HepG2 (cell line): ENCODE data around the gene LIMK2. TPM values are rescaled to one million over a fixed set of nuclear protein-coding genes. Genes with fewer than 3 reads are reported as not detected.

Experiments
- AHR ChIP-seq: IDR thresholded peaks from 2 replicates; pipeline ENCODE4 v1.6.1; 2018; ENCODE audit warnings: missing genetic modification reagents, missing compliant biosample characterization
- ASH2L ChIP-seq: fragments of 300-600, 200-600 bp; sonication (generic); IDR thresholded peaks from 2 replicates; pipeline ENCODE4 v1.7.0; 2017; ENCODE audit warnings: low read depth, mild to moderate bottlenecking, moderate library complexity, mixed read lengths, low read length; ENCODE audit not compliant: insufficient read length
- EHMT2 ChIP-seq: fragments of 200-600 bp; sonication (generic); IDR thresholded peaks from 2 replicates; pipeline ENCODE4 v1.7.0; 2017; ENCODE audit warnings: antibody characterized with exemption, low read depth, low read length, borderline replicate concordance
- ETV6 ChIP-seq: sonication (generic); formaldehyde crosslinking; conservative IDR thresholded peaks from 2 replicates; pipeline ENCODE4 v1.4.0; 2020; ENCODE audit warnings: missing genetic modification reagents
- GZF1 ChIP-seq: sonication (generic); formaldehyde crosslinking; IDR thresholded peaks from 2 replicates; pipeline ENCODE4 v1.5.1; 2020; ENCODE audit warnings: mild to moderate bottlenecking, missing genetic modification reagents
- MZF1 ChIP-seq: sonication (generic); formaldehyde crosslinking; IDR thresholded peaks from 2 replicates; pipeline ENCODE4 v1.8.1; 2023; ENCODE audit warnings: mild to moderate bottlenecking, missing genetic modification reagents, borderline replicate concordance
- RAD51 ChIP-seq: fragments of 450-650 bp; IDR thresholded peaks from 2 replicates; pipeline ENCODE4 v1.6.1; 2016; ENCODE audit warnings: borderline replicate concordance
- RBM22 ChIP-seq: fragments of 200-400 bp; formaldehyde crosslinking; optimal IDR thresholded peaks from 2 replicates; pipeline ENCODE3; 2017; ENCODE audit warnings: mild to moderate bottlenecking, low read length, moderate library complexity
- REXO4 ChIP-seq: sonication (generic); formaldehyde crosslinking; IDR thresholded peaks from 2 replicates; pipeline ENCODE4 v1.8.0; 2022; ENCODE audit warnings: missing genetic modification reagents, mild to moderate bottlenecking, borderline replicate concordance
- TAF15 ChIP-seq: fragments of 200-400 bp; formaldehyde crosslinking; IDR thresholded peaks from one replicate; pipeline ENCODE4 v1.6.1; 2018; ENCODE audit warnings: mild to moderate bottlenecking, low read depth, low read length; ENCODE audit not compliant: poor library complexity, severe bottlenecking
- ZBTB3 ChIP-seq: sonication (generic); formaldehyde crosslinking; IDR thresholded peaks from 2 replicates; pipeline ENCODE4 v1.4.0; 2020; ENCODE audit warnings: low read depth, mild to moderate bottlenecking, moderate library complexity, missing genetic modification reagents, borderline replicate concordance
- ZNF816 ChIP-seq: sonication (generic); formaldehyde crosslinking; IDR thresholded peaks from 2 replicates; pipeline ENCODE4 v1.8.0; 2022; ENCODE audit warnings: missing genetic modification reagents, mild to moderate bottlenecking, borderline replicate concordance
- polyA plus RNA-seq, 8 experiments: library from polyadenylated mRNA; depleted of rRNA in 3 of 8; stranded (reverse) in 7 of 8; unstranded in 1 of 8; fragments of >200 nt; fragmentation: Illumina TruSeq in 4 of 8; extraction: Trizol in 4 of 8; gene quantifications; 2 replicates each; pipeline versions ENCODE4 v1.2.1 to v1.2.3, GENCODE V29; 2011 to 2016; ENCODE audit warnings: low read depth in 4 of 8, missing spikeins in 1 of 8, mixed read lengths in 1 of 8; ENCODE audit not compliant: insufficient read depth in 1 of 8
- total RNA-seq, 5 experiments: library from RNA; depleted of rRNA; stranded (reverse); fragments of >200 nt; fragmentation: Illumina TruSeq; extraction: Trizol; gene quantifications; 2 replicates each; pipeline ENCODE4 v1.2.3, GENCODE V29; 2016; ENCODE audit warnings: low read depth in 1 of 5
- TF ChIP-seq, protein P1 (sequence below): sonication (generic); formaldehyde crosslinking; IDR thresholded peaks from 2 replicates; pipeline ENCODE4 v1.5.0; 2020; ENCODE audit warnings: mild to moderate bottlenecking, low read depth, missing genetic modification reagents, borderline replicate concordance
- TF ChIP-seq, protein P2 (sequence below): sonication (generic); formaldehyde crosslinking; IDR thresholded peaks from 2 replicates; pipeline ENCODE4 v1.4.0; 2020; ENCODE audit warnings: missing genetic modification reagents, borderline replicate concordance
- TF ChIP-seq, protein P3 (sequence below): sonication (generic); formaldehyde crosslinking; IDR thresholded peaks from 2 replicates; pipeline ENCODE4 v1.4.0; 2020; ENCODE audit warnings: missing genetic modification reagents
- TF ChIP-seq, protein P4 (sequence below): sonication (generic); formaldehyde crosslinking; IDR thresholded peaks from 2 replicates; pipeline ENCODE4 v1.8.0; 2022; ENCODE audit warnings: missing genetic modification reagents, low read depth, mild to moderate bottlenecking, borderline replicate concordance
- TF ChIP-seq, protein P5 (sequence below): sonication (generic); formaldehyde crosslinking; IDR thresholded peaks from 2 replicates; pipeline ENCODE4 v1.4.0; 2020; ENCODE audit warnings: missing genetic modification reagents
- TF ChIP-seq, protein P6 (sequence below): sonication (generic); formaldehyde crosslinking; IDR thresholded peaks from 2 replicates; pipeline ENCODE4 v1.4.0; 2020; ENCODE audit warnings: missing genetic modification reagents, borderline replicate concordance

LIMK2 gene
- total and polyA plus RNA-seq, 2 of the 13 experiments (the other 11 are each of a cell fraction or from before 2014, with no cell fraction given) = 20.9 to 29.8 TPM

DNA sequence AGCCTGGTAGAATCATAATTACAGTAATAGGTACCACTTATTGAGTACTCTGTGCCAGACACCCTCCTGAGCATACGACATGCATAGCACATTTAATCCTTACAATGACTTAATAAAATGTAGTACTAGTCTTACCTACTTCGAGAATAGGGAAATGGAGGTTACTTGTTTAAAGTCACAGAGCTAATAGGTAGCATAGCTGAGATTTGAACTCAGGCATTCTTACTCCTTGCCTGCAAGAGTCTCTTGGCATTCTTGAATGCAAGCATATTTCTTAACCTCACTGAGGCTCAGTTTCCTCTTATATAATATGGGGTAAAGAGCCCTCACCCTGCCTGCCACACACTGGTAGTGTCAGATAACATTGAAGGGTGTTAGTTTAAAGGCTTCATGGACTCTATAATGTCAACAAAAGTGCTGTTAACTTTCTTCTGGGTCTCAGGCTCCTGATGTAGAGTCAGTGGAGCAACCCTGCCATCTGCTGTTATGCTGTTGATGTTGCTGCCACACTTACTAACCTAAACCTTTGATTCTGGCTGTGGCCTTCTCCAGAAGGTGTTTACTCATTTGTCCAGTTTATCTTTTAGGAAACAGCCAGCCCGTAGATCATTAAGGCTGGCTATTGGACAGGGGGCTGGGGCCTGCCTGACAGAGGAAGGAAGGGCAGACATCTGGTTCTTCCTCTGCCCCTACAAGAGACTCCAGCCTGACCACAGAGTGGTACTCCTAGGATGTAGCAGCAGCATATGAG lies 18.9 kb downstream of the LIMK2 start (continued):
- TF ChIP-seq, protein P1, sequence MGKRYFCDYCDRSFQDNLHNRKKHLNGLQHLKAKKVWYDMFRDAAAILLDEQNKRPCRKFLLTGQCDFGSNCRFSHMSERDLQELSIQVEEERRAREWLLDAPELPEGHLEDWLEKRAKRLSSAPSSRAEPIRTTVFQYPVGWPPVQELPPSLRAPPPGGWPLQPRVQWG (CRISPR knock-in tag) = no peak
- TF ChIP-seq ZBTB3 (no peak), EHMT2 (no peak), ASH2L (peak; percentile 38), RAD51 (no peak), ZNF816 (CRISPR knock-in tag) (no peak), REXO4 (CRISPR knock-in tag) (no peak), GZF1 (no peak), MZF1 (CRISPR knock-in tag) (no peak), RBM22 (peak; percentile 49), ETV6 (no peak), AHR (CRISPR knock-in tag) (no peak), TAF15 (no peak)
- TF ChIP-seq, protein P2, sequence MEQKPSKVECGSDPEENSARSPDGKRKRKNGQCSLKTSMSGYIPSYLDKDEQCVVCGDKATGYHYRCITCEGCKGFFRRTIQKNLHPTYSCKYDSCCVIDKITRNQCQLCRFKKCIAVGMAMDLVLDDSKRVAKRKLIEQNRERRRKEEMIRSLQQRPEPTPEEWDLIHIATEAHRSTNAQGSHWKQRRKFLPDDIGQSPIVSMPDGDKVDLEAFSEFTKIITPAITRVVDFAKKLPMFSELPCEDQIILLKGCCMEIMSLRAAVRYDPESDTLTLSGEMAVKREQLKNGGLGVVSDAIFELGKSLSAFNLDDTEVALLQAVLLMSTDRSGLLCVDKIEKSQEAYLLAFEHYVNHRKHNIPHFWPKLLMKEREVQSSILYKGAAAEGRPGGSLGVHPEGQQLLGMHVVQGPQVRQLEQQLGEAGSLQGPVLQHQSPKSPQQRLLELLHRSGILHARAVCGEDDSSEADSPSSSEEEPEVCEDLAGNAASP = no peak; the same call in 1 of the 2 replicates
- TF ChIP-seq, protein P3, sequence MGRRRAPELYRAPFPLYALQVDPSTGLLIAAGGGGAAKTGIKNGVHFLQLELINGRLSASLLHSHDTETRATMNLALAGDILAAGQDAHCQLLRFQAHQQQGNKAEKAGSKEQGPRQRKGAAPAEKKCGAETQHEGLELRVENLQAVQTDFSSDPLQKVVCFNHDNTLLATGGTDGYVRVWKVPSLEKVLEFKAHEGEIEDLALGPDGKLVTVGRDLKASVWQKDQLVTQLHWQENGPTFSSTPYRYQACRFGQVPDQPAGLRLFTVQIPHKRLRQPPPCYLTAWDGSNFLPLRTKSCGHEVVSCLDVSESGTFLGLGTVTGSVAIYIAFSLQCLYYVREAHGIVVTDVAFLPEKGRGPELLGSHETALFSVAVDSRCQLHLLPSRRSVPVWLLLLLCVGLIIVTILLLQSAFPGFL (CRISPR knock-in tag) = no peak
- TF ChIP-seq, protein P4, sequence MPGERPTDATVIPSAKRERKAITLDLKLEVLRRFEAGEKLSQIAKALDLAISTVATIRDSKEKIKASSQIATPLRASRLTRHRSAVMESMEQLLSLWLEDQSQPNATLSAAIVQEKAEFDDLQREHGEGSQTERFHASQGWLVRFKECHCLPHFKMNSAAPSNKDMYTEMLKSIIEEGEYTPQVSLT (CRISPR knock-in tag) = no peak
- TF ChIP-seq, protein P5, sequence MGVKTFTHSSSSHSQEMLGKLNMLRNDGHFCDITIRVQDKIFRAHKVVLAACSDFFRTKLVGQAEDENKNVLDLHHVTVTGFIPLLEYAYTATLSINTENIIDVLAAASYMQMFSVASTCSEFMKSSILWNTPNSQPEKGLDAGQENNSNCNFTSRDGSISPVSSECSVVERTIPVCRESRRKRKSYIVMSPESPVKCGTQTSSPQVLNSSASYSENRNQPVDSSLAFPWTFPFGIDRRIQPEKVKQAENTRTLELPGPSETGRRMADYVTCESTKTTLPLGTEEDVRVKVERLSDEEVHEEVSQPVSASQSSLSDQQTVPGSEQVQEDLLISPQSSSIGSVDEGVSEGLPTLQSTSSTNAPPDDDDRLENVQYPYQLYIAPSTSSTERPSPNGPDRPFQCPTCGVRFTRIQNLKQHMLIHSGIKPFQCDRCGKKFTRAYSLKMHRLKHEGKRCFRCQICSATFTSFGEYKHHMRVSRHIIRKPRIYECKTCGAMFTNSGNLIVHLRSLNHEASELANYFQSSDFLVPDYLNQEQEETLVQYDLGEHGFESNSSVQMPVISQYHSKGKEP (CRISPR knock-in tag) = no peak
- TF ChIP-seq, protein P6, sequence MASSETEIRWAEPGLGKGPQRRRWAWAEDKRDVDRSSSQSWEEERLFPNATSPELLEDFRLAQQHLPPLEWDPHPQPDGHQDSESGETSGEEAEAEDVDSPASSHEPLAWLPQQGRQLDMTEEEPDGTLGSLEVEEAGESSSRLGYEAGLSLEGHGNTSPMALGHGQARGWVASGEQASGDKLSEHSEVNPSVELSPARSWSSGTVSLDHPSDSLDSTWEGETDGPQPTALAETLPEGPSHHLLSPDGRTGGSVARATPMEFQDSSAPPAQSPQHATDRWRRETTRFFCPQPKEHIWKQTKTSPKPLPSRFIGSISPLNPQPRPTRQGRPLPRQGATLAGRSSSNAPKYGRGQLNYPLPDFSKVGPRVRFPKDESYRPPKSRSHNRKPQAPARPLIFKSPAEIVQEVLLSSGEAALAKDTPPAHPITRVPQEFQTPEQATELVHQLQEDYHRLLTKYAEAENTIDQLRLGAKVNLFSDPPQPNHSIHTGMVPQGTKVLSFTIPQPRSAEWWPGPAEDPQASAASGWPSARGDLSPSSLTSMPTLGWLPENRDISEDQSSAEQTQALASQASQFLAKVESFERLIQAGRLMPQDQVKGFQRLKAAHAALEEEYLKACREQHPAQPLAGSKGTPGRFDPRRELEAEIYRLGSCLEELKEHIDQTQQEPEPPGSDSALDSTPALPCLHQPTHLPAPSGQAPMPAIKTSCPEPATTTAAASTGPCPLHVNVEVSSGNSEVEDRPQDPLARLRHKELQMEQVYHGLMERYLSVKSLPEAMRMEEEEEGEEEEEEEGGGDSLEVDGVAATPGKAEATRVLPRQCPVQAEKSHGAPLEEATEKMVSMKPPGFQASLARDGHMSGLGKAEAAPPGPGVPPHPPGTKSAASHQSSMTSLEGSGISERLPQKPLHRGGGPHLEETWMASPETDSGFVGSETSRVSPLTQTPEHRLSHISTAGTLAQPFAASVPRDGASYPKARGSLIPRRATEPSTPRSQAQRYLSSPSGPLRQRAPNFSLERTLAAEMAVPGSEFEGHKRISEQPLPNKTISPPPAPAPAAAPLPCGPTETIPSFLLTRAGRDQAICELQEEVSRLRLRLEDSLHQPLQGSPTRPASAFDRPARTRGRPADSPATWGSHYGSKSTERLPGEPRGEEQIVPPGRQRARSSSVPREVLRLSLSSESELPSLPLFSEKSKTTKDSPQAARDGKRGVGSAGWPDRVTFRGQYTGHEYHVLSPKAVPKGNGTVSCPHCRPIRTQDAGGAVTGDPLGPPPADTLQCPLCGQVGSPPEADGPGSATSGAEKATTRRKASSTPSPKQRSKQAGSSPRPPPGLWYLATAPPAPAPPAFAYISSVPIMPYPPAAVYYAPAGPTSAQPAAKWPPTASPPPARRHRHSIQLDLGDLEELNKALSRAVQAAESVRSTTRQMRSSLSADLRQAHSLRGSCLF (CRISPR knock-in tag) = no peak
